ENCODE data around the gene ZDHHC14. TPM values are rescaled to one million over a fixed set of nuclear protein-coding genes. Genes with fewer than 3 reads are reported as not detected.
"Not testable (repeated sequence)": the region's sequence is repeated elsewhere in the genome, so short reads cannot be mapped to it uniquely, and the experiment has no call there.

ZDHHC14 gene
- total RNA-seq, 2 experiments from 2014 or later = 7.9 to 32.7 TPM

DNA sequence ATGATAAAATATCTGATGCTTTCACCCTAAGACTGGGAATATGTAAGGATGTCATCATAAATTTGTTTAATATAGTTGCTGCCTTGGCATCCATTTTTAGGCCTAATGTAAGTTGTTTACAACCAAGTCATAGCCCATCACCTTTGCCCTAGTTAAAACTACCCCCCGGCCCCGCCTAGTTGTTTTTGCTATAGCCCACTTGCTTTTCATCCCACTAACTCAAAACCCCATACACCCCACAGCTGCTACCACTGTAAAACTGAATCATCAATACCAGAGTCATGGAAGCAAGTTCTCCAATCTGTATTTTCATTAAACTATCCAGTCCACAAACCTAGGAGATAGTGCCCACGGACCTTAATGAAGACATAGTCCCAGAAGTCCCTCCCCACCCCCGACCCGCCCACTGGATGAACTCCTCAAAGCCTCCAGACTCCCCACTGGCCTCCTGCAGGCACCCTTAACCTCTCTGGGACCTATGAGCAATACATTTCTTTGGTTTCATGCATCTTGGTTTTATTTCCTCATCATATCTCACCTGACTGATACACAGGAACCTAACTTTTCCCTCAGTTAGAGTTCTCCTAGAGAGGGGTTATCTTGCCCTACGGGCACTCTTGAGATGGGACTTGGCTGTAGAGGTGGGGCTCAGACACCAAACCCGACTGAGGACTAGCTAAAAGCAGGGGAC is 12.5 kb upstream of the ZDHHC14 start:
- DNase-seq (no peak), ATAC-seq (no peak)
- peaks cover 15% of the 10 kb centered on the region for H3K4me1 Mint-ChIP-seq
- H3K4me3 Mint-ChIP-seq = no peak overlapping the region
- H3K36me3 Mint-ChIP-seq = no peaks in the 10 kb centered on the region
- H3K9me3 Mint-ChIP-seq (ENCODE audit: low read depth) = no peaks in the 10 kb centered on the region
- peaks cover 58% of the 10 kb centered on the region for H3K27me3 Mint-ChIP-seq
- CTCF ChIA-PET = no interaction called here
- H3K27ac Mint-ChIP-seq = no peak overlapping the region

DNA sequence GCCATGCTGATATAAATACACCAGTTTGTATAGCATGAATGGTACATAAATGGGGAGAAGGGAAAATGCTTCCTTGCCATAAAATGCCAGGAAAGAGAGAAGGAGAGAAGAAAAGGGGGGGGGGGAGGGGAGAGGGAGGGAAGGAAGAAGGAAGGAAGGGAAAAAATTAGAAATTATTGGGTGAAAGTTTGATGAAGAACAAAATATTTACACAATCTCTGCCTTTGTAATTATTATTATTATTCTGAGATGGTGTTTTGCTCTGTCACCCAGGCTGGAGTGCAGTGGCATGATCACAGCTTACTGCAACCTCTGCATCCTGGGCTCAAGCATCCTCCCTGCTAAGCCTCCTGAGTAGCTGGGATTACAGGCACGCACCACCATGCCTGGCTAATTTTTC is 10.2 kb upstream of the ZDHHC14 start:
- no peak overlapping the region for H3K4me3 Mint-ChIP-seq
- no peak for ATAC-seq
- no peaks in the 10 kb centered on the region for H3K9me3 Mint-ChIP-seq (ENCODE audit: low read depth)
- H3K27me3 Mint-ChIP-seq = peaks cover 52% of the 10 kb centered on the region
- H3K4me1 Mint-ChIP-seq = peaks cover 15% of the 10 kb centered on the region
- CTCF ChIA-PET = interaction anchor here (1.1 to 1.4 kb wide), 2 partner anchors 9 to 56 kb away, joined by 3 read pairs; no protein-coding TSS in a partner anchor
- H3K36me3 Mint-ChIP-seq = no peaks in the 10 kb centered on the region
- H3K27ac Mint-ChIP-seq = no peak overlapping the region
- DNase-seq = no peak

DNA sequence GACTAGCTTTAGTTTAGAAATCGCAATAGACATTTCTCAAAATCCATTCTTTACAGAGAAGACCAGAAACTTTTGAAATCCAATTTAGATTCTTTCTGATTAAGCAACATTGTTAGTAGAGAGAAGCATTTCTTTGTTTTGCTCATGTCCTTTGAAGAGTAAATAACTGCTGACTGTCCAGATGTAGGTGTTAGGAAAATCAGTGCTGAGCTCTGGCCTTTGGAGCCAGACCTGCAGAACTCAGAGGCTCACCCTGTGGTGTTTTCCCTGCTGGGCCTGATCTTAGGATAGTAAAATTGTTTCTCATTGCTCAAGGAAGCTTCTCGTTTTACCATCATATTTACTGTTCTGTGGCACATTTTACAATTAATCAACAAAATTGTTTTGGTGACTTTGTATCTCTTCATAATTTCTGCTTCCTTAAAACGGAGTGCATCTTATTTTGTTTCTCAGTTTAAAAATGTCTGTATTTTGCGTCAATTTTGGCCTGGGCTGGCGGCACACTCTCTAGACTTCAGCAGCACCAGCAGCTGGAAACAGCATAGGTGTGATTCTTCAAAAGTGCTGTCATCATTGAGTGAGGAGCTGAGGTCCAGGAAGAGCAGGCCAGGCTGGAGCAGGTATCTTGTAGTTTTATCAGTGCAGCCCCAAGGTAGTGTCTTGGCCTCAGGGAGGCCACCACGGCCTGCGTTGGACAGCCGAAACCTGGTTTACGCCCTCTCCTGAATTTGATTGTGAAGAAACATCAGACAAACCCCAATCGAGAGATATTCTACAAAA is 8.3 kb upstream of the ZDHHC14 start:
- Mint-ChIP-seq H3K36me3 (no peaks in the 10 kb centered on the region), H3K4me3 (no peak overlapping the region), H3K4me1 (peaks cover 15% of the 10 kb centered on the region), H3K27ac (no peak overlapping the region), H3K27me3 (peaks cover 42% of the 10 kb centered on the region), H3K9me3 (ENCODE audit: low read depth) (no peaks in the 10 kb centered on the region)
- CTCF ChIA-PET = no interaction called here
- ATAC-seq = no peak
- no peak for DNase-seq

DNA sequence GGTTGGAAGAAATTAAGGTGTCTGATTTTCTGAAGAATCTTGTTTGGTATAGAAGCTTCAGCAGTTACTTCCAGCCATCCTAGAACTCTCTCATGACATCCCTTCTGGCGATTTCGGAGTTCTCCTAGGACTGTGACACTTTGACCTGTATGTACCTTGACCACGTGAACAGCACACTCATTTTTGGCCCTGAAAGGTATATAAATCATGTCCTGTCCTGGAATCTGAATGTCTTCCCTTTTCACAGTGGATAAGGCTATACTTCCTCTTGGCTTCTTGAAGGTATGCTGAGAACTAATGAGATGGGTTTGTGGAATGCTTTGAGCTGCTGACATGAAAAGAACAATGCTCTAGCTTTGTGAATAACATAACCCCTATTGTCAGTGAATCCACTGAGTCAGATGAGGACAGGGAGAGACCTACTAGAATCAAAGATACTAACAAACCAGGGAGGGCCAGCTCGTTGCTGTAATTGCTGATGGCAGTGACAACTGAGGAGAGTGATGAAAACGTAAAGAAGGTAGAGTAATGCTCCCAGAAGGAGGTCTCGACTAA is 6.0 kb upstream of the ZDHHC14 start:
- peaks cover 12% of the 10 kb centered on the region for H3K4me1 Mint-ChIP-seq
- H3K36me3 Mint-ChIP-seq = no peaks in the 10 kb centered on the region
- H3K27ac Mint-ChIP-seq = no peak overlapping the region
- DNase-seq = no peak
- no peak overlapping the region for H3K4me3 Mint-ChIP-seq
- no peak for ATAC-seq
- CTCF ChIA-PET = no interaction called here
- peaks cover 29% of the 10 kb centered on the region for H3K27me3 Mint-ChIP-seq
- H3K9me3 Mint-ChIP-seq (ENCODE audit: low read depth) = no peaks in the 10 kb centered on the region

DNA sequence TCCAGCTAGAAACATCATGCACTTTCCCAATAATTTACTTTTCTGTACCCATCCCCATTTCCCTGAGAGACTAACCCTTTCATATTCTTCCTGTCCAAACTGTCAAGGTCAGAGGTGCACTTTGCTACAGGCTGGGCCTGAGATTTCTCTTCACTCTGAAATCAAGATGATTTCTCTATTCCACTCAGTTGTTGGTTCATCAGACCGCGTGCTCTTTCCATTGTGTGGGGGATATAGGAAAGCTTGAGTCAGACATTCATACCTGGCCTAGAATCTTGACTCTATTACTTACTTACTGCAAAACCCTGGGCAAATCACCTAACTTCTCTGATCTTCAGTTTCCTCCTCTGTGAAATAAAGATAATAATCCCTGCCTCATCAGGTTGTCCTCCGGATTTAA is 4.7 kb upstream of the ZDHHC14 start:
- Mint-ChIP-seq H3K4me1 (peaks cover 10% of the 10 kb centered on the region), H3K27ac (no peak overlapping the region)
- CTCF ChIA-PET = interaction anchor here (1.3 kb wide), 1 partner anchor 291 kb away, joined by 3 read pairs; no protein-coding TSS in a partner anchor

DNA sequence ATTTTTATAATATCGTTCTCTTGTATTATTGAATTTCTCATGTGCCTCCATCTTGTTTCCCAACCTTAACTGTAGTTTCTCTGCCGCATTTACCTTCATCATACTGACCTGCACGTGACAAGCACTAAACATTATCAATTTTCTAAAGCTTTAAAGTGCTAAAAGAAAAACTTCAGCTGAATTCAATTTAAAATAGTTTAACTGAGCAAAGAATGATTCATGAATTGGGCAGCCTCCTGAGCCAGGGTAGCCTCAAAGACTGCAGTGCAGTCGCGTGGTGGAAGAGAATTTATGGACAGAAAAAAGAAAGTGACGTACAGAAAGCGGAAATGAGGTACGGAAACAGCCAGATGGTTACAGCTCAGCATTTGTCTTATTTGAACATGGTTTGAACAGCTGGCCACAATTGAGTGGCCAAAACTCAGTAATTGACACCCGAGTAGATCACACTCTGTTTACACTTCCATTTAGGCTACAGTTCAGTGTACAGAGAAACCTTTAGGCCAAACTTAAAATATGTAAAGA is 4.2 kb upstream of the ZDHHC14 start:
- no peak for ATAC-seq
- CTCF ChIA-PET = interaction anchor here (1.3 kb wide), 1 partner anchor 291 kb away, joined by 3 read pairs; no protein-coding TSS in a partner anchor

More for the DNA sequence above, 4.7 kb upstream of the ZDHHC14 start:
- ATAC-seq (no peak), DNase-seq (no peak)
- no peak overlapping the region for H3K4me3 Mint-ChIP-seq
- peaks cover 20% of the 10 kb centered on the region for H3K27me3 Mint-ChIP-seq
- H3K36me3 Mint-ChIP-seq = no peaks in the 10 kb centered on the region
- H3K9me3 Mint-ChIP-seq (ENCODE audit: low read depth) = no peaks in the 10 kb centered on the region

DNA sequence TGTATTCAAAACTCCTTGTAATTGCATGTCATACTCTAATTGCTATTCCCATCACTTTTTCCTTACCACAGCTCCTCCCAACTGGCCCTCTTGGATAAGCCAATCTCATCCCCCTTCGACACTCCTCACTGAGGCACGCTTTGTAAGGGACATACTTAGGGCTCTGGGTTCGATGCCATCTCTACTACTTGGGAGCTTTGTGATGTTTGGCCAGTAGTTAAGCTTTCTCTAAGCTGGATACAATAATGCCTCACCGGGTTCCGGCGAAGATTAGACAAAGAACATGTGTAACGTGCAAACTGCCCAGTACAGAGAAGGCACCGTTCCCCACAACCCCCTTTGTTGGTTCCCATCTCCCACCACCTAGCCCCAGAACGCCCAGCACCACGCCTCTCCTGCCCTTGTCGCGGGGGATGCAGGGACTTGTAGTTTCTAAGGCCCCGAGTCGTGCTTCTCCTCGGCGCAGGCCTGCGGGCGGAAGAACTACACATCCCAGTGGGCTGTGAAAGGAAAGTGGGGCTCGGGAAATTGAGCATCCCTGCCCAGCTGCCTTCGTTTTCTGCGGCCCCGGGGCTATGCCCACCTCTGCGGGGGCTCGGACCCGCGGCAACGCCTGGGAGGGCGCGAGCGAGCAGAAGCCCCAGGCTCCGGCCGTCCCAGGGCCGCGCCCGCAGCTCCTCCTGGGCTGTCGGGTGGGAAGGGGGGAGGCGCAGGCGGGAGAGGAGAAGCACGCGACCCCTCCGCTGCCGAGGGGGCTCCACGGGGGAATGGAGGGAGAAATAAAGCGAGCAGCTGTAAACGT is 1.1 kb upstream of the ZDHHC14 start:
- H3K27me3 Mint-ChIP-seq = peaks cover 2% of the 10 kb centered on the region
- peak overlapping the region; percentile 80 for H3K27ac Mint-ChIP-seq
- H3K36me3 Mint-ChIP-seq = peaks cover 9% of the 10 kb centered on the region
- peak; percentile 76 for ATAC-seq
- DNase-seq = peak; percentile 94
- no peaks in the 10 kb centered on the region for H3K9me3 Mint-ChIP-seq (ENCODE audit: low read depth)
- CTCF ChIA-PET = interaction anchor here (0.8 to 1.7 kb wide), 10 partner anchors 9 to 289 kb away, joined by 3 to 8 read pairs (median 4); partner anchors contain the start of gene TMEM242
- H3K4me3 Mint-ChIP-seq = peak overlapping the region; percentile 82
- peaks cover 26% of the 10 kb centered on the region for H3K4me1 Mint-ChIP-seq

More for the DNA sequence above, 4.2 kb upstream of the ZDHHC14 start:
- no peak overlapping the region for H3K4me3 Mint-ChIP-seq
- H3K9me3 Mint-ChIP-seq (ENCODE audit: low read depth) = no peaks in the 10 kb centered on the region
- H3K36me3 Mint-ChIP-seq = no peaks in the 10 kb centered on the region
- H3K27me3 Mint-ChIP-seq = peaks cover 18% of the 10 kb centered on the region
- no peak for DNase-seq
- no peak overlapping the region for H3K27ac Mint-ChIP-seq
- peaks cover 10% of the 10 kb centered on the region for H3K4me1 Mint-ChIP-seq

DNA sequence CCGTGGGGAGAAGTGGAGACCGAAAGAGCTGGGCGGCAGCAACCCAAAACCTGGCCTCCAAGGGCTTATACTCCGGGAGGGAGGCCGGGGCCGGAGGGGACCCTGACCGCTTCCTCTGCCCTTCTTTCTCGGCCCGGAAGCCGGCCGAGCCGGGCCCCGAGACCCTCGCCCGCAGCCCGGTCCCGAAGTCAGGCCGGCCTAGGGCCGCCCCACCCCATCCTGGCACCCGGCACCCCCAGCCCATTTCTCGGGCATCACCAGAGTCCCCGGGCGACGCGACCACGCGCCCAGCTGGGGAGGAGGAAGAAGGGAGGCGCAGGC is 572 bp upstream of the ZDHHC14 start:
- DNase-seq (no peak), ATAC-seq (no peak)
- Mint-ChIP-seq H3K36me3 (peaks cover 9% of the 10 kb centered on the region), H3K4me3 (peak overlapping the region; percentile 82), H3K4me1 (peaks cover 27% of the 10 kb centered on the region), H3K27me3 (peaks cover 2% of the 10 kb centered on the region), H3K9me3 (ENCODE audit: low read depth) (no peaks in the 10 kb centered on the region), H3K27ac (peak overlapping the region; percentile 80)
- CTCF ChIA-PET = interaction anchor here (0.8 to 1.7 kb wide), 9 partner anchors 56 to 288 kb away, joined by 3 to 8 read pairs (median 4); partner anchors contain the start of gene TMEM242

DNA sequence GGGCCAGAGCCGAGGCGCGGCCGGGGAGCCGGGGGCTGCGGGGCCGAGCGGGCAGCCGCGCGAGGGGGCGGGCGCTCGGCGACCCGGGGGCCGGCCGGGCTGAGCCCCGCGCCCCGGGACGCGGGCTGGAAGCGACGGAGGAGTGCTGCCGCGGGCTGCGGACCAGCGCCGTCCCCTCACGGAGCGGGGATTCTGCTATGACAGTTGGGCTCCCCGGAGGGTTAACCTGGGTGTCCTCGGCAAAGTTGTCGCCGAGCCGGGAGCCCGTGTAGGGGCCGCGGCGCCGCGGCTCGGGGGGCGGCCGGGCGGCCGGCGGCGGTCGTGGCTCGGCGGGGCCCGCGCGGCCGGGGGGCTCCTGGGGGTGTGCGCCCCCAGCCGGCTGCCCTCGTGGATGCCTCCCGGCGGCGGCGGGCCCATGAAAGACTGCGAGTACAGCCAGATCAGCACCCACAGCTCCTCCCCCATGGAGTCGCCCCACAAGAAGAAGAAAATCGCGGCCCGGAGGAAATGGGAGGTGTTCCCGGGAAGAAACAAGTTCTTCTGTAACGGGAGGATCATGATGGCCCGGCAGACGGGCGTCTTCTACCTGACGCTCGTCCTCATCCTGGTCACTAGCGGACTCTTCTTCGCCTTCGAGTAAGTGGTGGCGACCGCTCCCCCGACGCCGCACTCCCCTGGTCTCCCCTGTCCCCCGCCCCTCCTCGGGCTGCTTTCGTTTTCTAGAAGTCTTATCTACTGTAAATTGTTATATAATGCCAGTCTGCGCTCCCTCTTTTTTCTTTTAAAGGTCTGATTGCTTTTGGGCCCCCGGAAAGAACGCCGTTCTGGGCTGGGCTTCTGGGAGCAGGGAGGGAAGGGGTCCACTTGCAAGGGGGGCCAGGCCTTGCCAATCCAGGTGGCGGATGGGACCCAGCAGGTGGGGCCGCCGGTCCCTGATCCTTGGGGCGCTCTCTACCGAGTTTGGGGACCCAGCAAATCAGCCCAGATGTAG is 936 bp downstream of the ZDHHC14 start:
- Mint-ChIP-seq H3K27ac (peak overlapping the region; percentile 72), H3K27me3 (peaks cover 2% of the 10 kb centered on the region), H3K36me3 (peaks cover 11% of the 10 kb centered on the region), H3K4me1 (peaks cover 33% of the 10 kb centered on the region), H3K9me3 (ENCODE audit: low read depth) (no peaks in the 10 kb centered on the region), H3K4me3 (peak overlapping the region; percentile 77)
- CTCF ChIA-PET = interaction anchor here (1.0 kb wide), 1 partner anchor 77 kb away, joined by 3 read pairs; no protein-coding TSS in a partner anchor
- DNase-seq (peak; percentile 71), ATAC-seq (peak; percentile 20)

DNA sequence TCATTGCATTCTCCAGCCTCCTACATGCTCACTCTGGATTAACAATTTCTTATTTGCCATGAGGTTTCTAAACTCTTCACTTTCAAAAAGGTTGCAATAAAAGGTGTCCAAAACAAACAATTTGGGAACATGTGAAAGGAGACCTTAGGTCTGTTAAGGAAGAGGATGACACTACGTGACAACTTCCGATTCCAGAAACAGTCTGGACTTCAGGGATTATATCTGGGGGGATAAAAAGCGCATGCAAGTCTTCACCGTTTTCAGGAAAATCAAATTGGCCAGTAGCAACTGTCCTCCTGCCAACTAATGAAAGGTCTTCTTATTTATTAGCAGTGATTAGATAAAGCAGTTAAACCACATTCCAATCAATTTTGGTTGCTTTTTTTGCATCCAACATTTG is 1.8 kb downstream of the ZDHHC14 start:
- peaks cover 33% of the 10 kb centered on the region for H3K4me1 Mint-ChIP-seq
- peaks cover 13% of the 10 kb centered on the region for H3K36me3 Mint-ChIP-seq
- H3K27me3 Mint-ChIP-seq = no peaks in the 10 kb centered on the region
- peak overlapping the region; percentile 77 for H3K4me3 Mint-ChIP-seq
- CTCF ChIA-PET = interaction anchor here (1.7 kb wide), 1 partner anchor 58 kb away, joined by 4 read pairs; no protein-coding TSS in a partner anchor
- no peak for ATAC-seq
- no peak for DNase-seq
- no peaks in the 10 kb centered on the region for H3K9me3 Mint-ChIP-seq (ENCODE audit: low read depth)
- H3K27ac Mint-ChIP-seq = no peak overlapping the region

DNA sequence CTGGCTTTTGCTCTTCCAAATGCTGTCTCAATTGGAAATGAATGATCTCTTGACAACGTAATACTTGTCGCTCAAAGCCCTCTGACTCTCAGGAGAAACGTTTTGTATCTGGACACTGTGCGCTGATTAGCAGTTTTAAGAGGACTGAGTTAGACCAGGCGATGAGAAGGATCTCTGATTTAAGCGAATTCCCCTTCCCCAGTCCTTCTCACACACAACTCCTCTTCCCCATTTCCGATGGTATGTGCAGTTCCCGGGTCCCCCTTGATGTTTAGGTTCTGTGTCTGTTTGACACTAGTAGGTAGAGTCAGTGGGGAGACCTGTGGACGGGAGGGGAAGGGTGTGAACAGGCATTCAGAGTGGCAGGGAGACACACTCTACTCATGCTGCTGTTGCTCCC is 2.5 kb downstream of the ZDHHC14 start:
- H3K36me3 Mint-ChIP-seq = peaks cover 15% of the 10 kb centered on the region
- H3K27me3 Mint-ChIP-seq = no peaks in the 10 kb centered on the region
- DNase-seq (no peak), ATAC-seq (no peak)
- peak overlapping the region; percentile 9 for H3K4me3 Mint-ChIP-seq
- CTCF ChIA-PET = interaction anchor here (0.6 to 1.7 kb wide), 2 partner anchors 59 to 211 kb away, joined by 3 to 4 read pairs; no protein-coding TSS in a partner anchor
- H3K27ac Mint-ChIP-seq = no peak overlapping the region
- H3K9me3 Mint-ChIP-seq (ENCODE audit: low read depth) = no peaks in the 10 kb centered on the region
- peaks cover 33% of the 10 kb centered on the region for H3K4me1 Mint-ChIP-seq

DNA sequence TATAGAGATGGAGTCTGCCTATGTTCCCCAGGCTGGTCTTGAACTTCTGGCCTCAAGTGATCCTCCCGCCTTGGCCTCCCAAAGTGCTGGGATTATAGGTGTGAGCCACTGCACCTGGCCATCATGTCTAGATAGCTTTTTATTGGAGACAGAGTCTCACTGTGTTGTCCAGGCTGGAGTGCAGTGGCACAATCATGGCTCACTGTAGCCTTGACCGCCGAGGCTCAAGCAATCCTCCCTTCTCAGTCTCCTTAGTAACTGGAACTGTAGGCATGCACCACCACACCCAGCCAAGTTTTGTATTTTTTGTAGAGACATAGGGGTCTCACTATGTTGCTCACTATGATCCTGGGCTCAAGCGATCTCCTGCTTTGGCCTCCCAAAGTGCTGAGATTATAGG is 4.0 kb downstream of the ZDHHC14 start:
- H3K4me3 Mint-ChIP-seq; H3K27me3 Mint-ChIP-seq; ATAC-seq; DNase-seq; H3K27ac Mint-ChIP-seq; H3K9me3 Mint-ChIP-seq (ENCODE audit: low read depth): not testable (repeated sequence)
- Mint-ChIP-seq H3K4me1 (peaks cover 22% of the 10 kb centered on the region), H3K36me3 (peaks cover 22% of the 10 kb centered on the region)
- CTCF ChIA-PET = interaction anchor here (0.6 to 0.7 kb wide), 2 partner anchors 145 to 1176 kb away, joined by 3 read pairs; no protein-coding TSS in a partner anchor

All from activated CD8-positive, alpha-beta memory T cell treated with anti-CD3 and anti-CD28 coated beads, Interleukin-2, amount 10 ng/mL, durations not matched to agents 7 days and 5 days (primary cell).